Measurements from ENCODE around the gene HAUS8. TPM values are rescaled to one million over a fixed set of nuclear protein-coding genes. Genes with fewer than 3 reads are reported as not detected.

Gene HAUS8
- total and polyA plus RNA-seq, 7 experiments from 2014 or later, result 9.4 to 31.5 (median 19.0) TPM

Other genes with a start within 250 kb of the HAUS8 start
- gene SIN3B, start 246.1 kb downstream of the HAUS8 start, total RNA-seq, result 100 to 1,000 TPM in 3 of 5 experiments, 10 to 100 TPM in 2; 42.7 to 105 (median 102) TPM
- gene SIN3B, start 246.1 kb downstream of the HAUS8 start, polyA plus RNA-seq, result 1 to 10 TPM; 4.0 to 9.0 TPM
- gene F2RL3, start 186.5 kb downstream of the HAUS8 start, total RNA-seq, result under 1 TPM in 2 of 5 experiments, not detected in 3; 0.16 to 0.19 TPM
- not detected for gene F2RL3, start 186.5 kb downstream of the HAUS8 start, polyA plus RNA-seq
- gene CPAMD8, start 48.6 kb downstream of the HAUS8 start, total RNA-seq, result 1 to 10 TPM in 4 of 5 experiments, under 1 TPM in 1; 0.44 to 6.6 (median 3.2) TPM
- under 1 TPM; 0.18 to 0.66 TPM for gene CPAMD8, start 48.6 kb downstream of the HAUS8 start, polyA plus RNA-seq
- 100 to 1,000 TPM; 154 to 297 (median 205) TPM for gene MYO9B, start 325 bp upstream of the HAUS8 start, total RNA-seq
- gene MYO9B, start 325 bp upstream of the HAUS8 start, polyA plus RNA-seq, result 10 to 100 TPM in 1 of 2 donors, 1 to 10 TPM in 1; 5.6 to 26.2 TPM
- gene USE1, start 139.9 kb upstream of the HAUS8 start, total RNA-seq, result 10 to 100 TPM; 24.7 to 51.1 (median 30.5) TPM
- gene USE1, start 139.9 kb upstream of the HAUS8 start, polyA plus RNA-seq, result 10 to 100 TPM; 63.1 to 68.3 TPM
- gene OCEL1, start 150.8 kb upstream of the HAUS8 start, total RNA-seq, result 10 to 100 TPM; 21.8 to 32.8 (median 29.8) TPM
- gene OCEL1, start 150.8 kb upstream of the HAUS8 start, polyA plus RNA-seq, result 10 to 100 TPM; 37.7 to 41.1 TPM
- gene NR2F6, start 170.5 kb upstream of the HAUS8 start, total RNA-seq, result 1 to 10 TPM; 2.2 to 7.8 (median 7.0) TPM
- gene NR2F6, start 170.5 kb upstream of the HAUS8 start, polyA plus RNA-seq, result 1 to 10 TPM; 1.4 to 1.8 TPM
- gene USHBP1, start 189.3 kb upstream of the HAUS8 start, total RNA-seq, result 1 to 10 TPM in 1 of 5 experiments, under 1 TPM in 4; 0.22 to 1.2 (median 0.36) TPM
- under 1 TPM in 1 of 2 donors, not detected in 1; 0.61 TPM for gene USHBP1, start 189.3 kb upstream of the HAUS8 start, polyA plus RNA-seq
- gene BABAM1, start 192.0 kb upstream of the HAUS8 start, total RNA-seq, result 100 to 1,000 TPM in 2 of 5 experiments, 10 to 100 TPM in 3; 72.4 to 111 (median 95.6) TPM
- 100 to 1,000 TPM in 1 of 2 donors, 10 to 100 TPM in 1; 94.9 to 110 TPM for gene BABAM1, start 192.0 kb upstream of the HAUS8 start, polyA plus RNA-seq
- 1 to 10 TPM; 2.3 to 5.5 (median 3.4) TPM for gene ANKLE1, start 206.4 kb upstream of the HAUS8 start, total RNA-seq
- gene ANKLE1, start 206.4 kb upstream of the HAUS8 start, polyA plus RNA-seq, result under 1 TPM in 1 of 2 donors, not detected in 1; 0.29 TPM
- 10 to 100 TPM in 2 of 5 experiments, 1 to 10 TPM in 3; 7.0 to 12.3 (median 9.5) TPM for gene ABHD8, start 228.0 kb upstream of the HAUS8 start, total RNA-seq
- 10 to 100 TPM in 1 of 2 donors, 1 to 10 TPM in 1; 7.5 to 12.4 TPM for gene ABHD8, start 228.0 kb upstream of the HAUS8 start, polyA plus RNA-seq
- gene MRPL34, start 230.4 kb upstream of the HAUS8 start, total RNA-seq, result 10 to 100 TPM; 37.0 to 76.0 (median 73.3) TPM
- gene MRPL34, start 230.4 kb upstream of the HAUS8 start, polyA plus RNA-seq, result 100 to 1,000 TPM; 203 to 217 TPM
- gene DDA1, start 234.1 kb upstream of the HAUS8 start, total RNA-seq, result 10 to 100 TPM; 31.6 to 41.9 (median 39.5) TPM
- gene DDA1, start 234.1 kb upstream of the HAUS8 start, polyA plus RNA-seq, result 10 to 100 TPM; 19.7 to 30.9 TPM